Left renal cortex interstitium (tissue), 4 donors: ENCODE measurements around the gene ADRM1. TPM values are rescaled to one million over a fixed set of nuclear protein-coding genes. Genes with fewer than 3 reads are reported as not detected.

Source experiments
- DNase-seq, 4 donors: peaks; one replicate each; pipeline ENCODE4 v3.0.0-alpha.2; 2013; ENCODE audit warnings: low read depth in 4 of 4, low spot score in 2 of 4, missing footprints in 1 of 4
- polyA plus RNA-seq, 4 donors: library from polyadenylated mRNA; unstranded; fragments of 120-200 nt; gene quantifications; one replicate each; pipeline ENCODE4 v1.2.1, GENCODE V29; 2013; ENCODE audit not compliant: insufficient read length in 4 of 4

The ADRM1 gene
- polyA plus RNA-seq, 4 donors = 44.0 to 74.9 (median 62.5) TPM

GRCh38 chr20:62280303-62280702 is 22.5 kb upstream of the ADRM1 start:
- DNase-seq = no peak

GRCh38 chr20:62281161-62281933 is 21.4 kb upstream of the ADRM1 start:
- no peak for DNase-seq

GRCh38 chr20:62282103-62282502 is 20.7 kb upstream of the ADRM1 start:
- no peak for DNase-seq

GRCh38 chr20:62282877-62283503 is 19.8 kb upstream of the ADRM1 start:
- DNase-seq = no peak

- DNase-seq = no peak
These were observed 18.3 kb upstream of the ADRM1 start for GRCh38 chr20:62284448-62284847.

GRCh38 chr20:62285151-62285550 is 17.6 kb upstream of the ADRM1 start:
- DNase-seq = no peak

GRCh38 chr20:62285722-62286121 is 17.1 kb upstream of the ADRM1 start:
- DNase-seq = no peak

- DNase-seq = no peak
These were observed 16.2 kb upstream of the ADRM1 start for GRCh38 chr20:62286493-62287064.

GRCh38 chr20:62287129-62287528 is 15.7 kb upstream of the ADRM1 start:
- no peak for DNase-seq

- no peak for DNase-seq
These were observed 14.8 kb upstream of the ADRM1 start for GRCh38 chr20:62287759-62288534.

GRCh38 chr20:62288535-62289105 is 14.2 kb upstream of the ADRM1 start:
- DNase-seq = no peak

- DNase-seq = no peak
These were observed 13.7 kb upstream of the ADRM1 start for GRCh38 chr20:62289131-62289530.

GRCh38 chr20:62289898-62290297 is 12.9 kb upstream of the ADRM1 start:
- no peak for DNase-seq

- DNase-seq = no peak
These were observed 11.3 kb upstream of the ADRM1 start for GRCh38 chr20:62291251-62292066.

GRCh38 chr20:62292108-62292507 is 10.7 kb upstream of the ADRM1 start:
- no peak for DNase-seq

GRCh38 chr20:62293111-62293784 is 9.5 kb upstream of the ADRM1 start:
- DNase-seq = no peak

- no peak for DNase-seq
These were observed 8.9 kb upstream of the ADRM1 start for GRCh38 chr20:62293946-62294345.

- no peak for DNase-seq
These were observed 8.3 kb upstream of the ADRM1 start for GRCh38 chr20:62294516-62294915.

GRCh38 chr20:62296724-62297448 is 5.9 kb upstream of the ADRM1 start:
- DNase-seq = no peak
